Loucy (cell line): ENCODE data around the gene PRKAR1A.

Experiments
- CTCF ChIP-seq: fragments of 200-600 bp; sonication (generic); conservative IDR thresholded peaks from 2 replicates; pipeline ENCODE4 v1.5.1; 2014; ENCODE audit warnings: mild to moderate bottlenecking, antibody characterized with exemption, low read length
- EZH2phosphoT487 ChIP-seq: fragments of 200-600 bp; IDR thresholded peaks from 2 replicates; pipeline ENCODE4 v1.6.1; 2018; ENCODE audit warnings: antibody characterized with exemption, mild to moderate bottlenecking, moderate library complexity, borderline replicate concordance

DNA sequence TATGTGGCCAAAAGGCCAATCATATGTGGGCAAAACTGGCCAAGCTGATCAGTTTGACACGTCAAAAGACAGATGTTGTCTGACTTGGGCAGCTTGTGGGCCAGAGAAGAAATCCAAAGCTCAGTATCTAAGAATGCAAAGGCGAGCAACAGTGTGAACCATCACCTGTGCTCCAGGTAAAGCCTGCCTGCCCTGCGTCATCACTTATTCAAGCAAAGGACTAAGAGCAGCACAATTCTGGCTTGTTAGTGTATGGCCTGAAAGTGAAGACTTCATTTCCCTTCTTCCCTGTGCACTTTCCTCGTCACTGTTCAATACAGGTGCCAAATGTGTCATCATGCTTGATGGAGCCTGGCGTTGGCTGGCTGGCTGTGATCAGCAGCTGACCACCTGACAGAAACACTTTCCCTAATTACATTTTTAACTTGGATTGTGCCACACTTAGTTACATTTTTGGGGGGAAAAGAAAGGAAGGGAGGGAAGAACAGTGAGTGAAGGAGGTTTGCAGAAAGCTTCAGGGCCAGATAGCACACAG, 84.2 kb downstream of the PRKAR1A start:
- TF ChIP-seq CTCF = no peak
- no peak for TF ChIP-seq EZH2phosphoT487
